ENCODE results near the gene CACNA2D1. TPM values are rescaled to one million over a fixed set of nuclear protein-coding genes. Genes with fewer than 3 reads are reported as not detected.

Gene CACNA2D1
- total RNA-seq, 1 experiment from 2014 or later = not detected

DNA sequence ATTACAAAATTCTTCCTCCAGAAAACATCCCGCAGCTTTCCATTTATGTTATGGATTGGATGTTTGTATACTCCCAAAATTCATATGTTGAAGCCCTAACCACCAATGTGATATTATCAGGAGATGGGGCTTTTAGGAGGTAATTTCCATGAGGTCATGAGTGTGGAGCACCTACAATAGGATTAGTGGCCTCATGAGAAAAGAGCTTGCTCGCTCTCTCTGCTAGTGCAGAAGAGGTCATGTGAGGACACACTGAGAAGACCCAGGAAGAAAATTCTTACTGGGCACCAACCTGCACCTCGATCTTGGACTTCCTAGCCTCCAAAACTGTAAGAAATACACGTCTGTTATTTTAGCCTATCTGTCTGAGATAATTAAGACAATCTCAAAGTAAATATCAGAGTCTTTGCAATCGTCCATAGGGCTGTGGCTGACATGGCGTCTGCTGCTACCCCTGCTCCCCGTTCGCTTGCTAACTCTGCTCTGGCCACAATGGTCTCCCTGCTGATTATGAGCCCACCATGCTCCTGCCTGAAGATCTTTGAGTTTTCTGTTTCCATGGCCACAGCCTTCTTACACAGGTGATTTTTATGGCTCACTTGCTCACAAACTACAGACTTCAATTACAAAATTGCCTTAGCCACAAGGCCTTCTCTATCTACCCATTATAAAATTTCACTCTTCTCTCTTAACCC, 333.3 kb downstream of the CACNA2D1 start:
- Histone ChIP-seq H3K4me3 (ENCODE audit: low read length) (no peak overlapping the region), H3K9me2 (replicated peaks; ENCODE audit: insufficient read depth, low read length) (no peaks in the 10 kb centered on the region), H3K9me3 (ENCODE audit: low read length) (peaks cover 12% of the 10 kb centered on the region), H3K4me2 (ENCODE audit: low read depth, low read length, poor library complexity, severe bottlenecking) (no peak overlapping the region), H3K36me3 (ENCODE audit: insufficient read depth, low read length) (no peaks in the 10 kb centered on the region), H3K9ac (ENCODE audit: low read length) (no peak overlapping the region), H3K27me3 (ENCODE audit: low read length) (no peaks in the 10 kb centered on the region), H2AFZ (ENCODE audit: low read length) (no peak overlapping the region), H4K20me1 (ENCODE audit: insufficient read depth, low read depth, low read length) (no peaks in the 10 kb centered on the region), H3K4me1 (ENCODE audit: low read length) (no peaks in the 10 kb centered on the region), H3K27ac (ENCODE audit: low read length) (no peak overlapping the region), H3K79me2 (ENCODE audit: low read length) (no peaks in the 10 kb centered on the region)
- DNase-seq = no peak

DNA sequence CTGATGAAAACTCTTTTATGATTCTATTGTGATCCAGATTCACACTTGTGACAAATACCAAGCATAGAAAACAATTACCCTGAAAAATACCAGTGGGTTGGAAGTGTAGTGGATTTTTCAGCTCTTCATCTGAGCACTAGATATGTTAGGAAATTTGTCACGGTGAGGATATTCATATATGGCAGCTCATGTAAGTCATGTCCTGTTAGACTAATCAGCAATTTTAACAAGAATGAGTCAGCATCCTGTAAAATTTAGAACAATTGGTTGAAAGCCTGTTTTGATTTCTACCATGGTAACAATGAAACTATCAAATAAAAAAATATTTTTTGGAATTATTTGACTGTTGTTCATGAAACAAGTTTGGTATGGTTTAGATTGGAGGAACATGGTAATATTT, 334.3 kb downstream of the CACNA2D1 start:
- Histone ChIP-seq H4K20me1 (ENCODE audit: insufficient read depth, low read depth, low read length) (no peaks in the 10 kb centered on the region), H3K27me3 (ENCODE audit: low read length) (no peaks in the 10 kb centered on the region), H3K4me3 (ENCODE audit: low read length) (no peak overlapping the region), H3K9me3 (ENCODE audit: low read length) (peaks cover 12% of the 10 kb centered on the region), H3K36me3 (ENCODE audit: insufficient read depth, low read length) (no peaks in the 10 kb centered on the region), H3K9ac (ENCODE audit: low read length) (no peak overlapping the region), H3K9me2 (replicated peaks; ENCODE audit: insufficient read depth, low read length) (no peaks in the 10 kb centered on the region), H2AFZ (ENCODE audit: low read length) (no peak overlapping the region), H3K79me2 (ENCODE audit: low read length) (no peaks in the 10 kb centered on the region), H3K4me1 (ENCODE audit: low read length) (no peaks in the 10 kb centered on the region), H3K4me2 (ENCODE audit: low read depth, low read length, poor library complexity, severe bottlenecking) (no peak overlapping the region), H3K27ac (ENCODE audit: low read length) (no peak overlapping the region)
- DNase-seq = no peak

GRCh38 chr7:82106201-82106600, 337.4 kb downstream of the CACNA2D1 start:
- Histone ChIP-seq H3K4me1 (ENCODE audit: low read length) (no peaks in the 10 kb centered on the region), H4K20me1 (ENCODE audit: insufficient read depth, low read depth, low read length) (no peaks in the 10 kb centered on the region), H3K27me3 (ENCODE audit: low read length) (no peaks in the 10 kb centered on the region), H3K36me3 (ENCODE audit: insufficient read depth, low read length) (no peaks in the 10 kb centered on the region), H3K79me2 (ENCODE audit: low read length) (no peaks in the 10 kb centered on the region), H3K9ac (ENCODE audit: low read length) (no peak overlapping the region), H3K4me2 (ENCODE audit: low read depth, low read length, poor library complexity, severe bottlenecking) (no peak overlapping the region), H3K27ac (ENCODE audit: low read length) (no peak overlapping the region), H3K9me3 (ENCODE audit: low read length) (peaks cover 15% of the 10 kb centered on the region; the same call in 1 of the 2 replicates), H3K9me2 (replicated peaks; ENCODE audit: insufficient read depth, low read length) (no peaks in the 10 kb centered on the region), H2AFZ (ENCODE audit: low read length) (no peak overlapping the region), H3K4me3 (ENCODE audit: low read length) (no peak overlapping the region)
- DNase-seq = no peak

- no peaks in the 10 kb centered on the region for H3K9me2 ChIP-seq (replicated peaks; ENCODE audit: insufficient read depth, low read length)
- no peak overlapping the region for H3K4me2 ChIP-seq (ENCODE audit: low read depth, low read length, poor library complexity, severe bottlenecking)
Measured at GRCh38 chr7:82105463-82105862, 338.1 kb downstream of the CACNA2D1 start.

DNA sequence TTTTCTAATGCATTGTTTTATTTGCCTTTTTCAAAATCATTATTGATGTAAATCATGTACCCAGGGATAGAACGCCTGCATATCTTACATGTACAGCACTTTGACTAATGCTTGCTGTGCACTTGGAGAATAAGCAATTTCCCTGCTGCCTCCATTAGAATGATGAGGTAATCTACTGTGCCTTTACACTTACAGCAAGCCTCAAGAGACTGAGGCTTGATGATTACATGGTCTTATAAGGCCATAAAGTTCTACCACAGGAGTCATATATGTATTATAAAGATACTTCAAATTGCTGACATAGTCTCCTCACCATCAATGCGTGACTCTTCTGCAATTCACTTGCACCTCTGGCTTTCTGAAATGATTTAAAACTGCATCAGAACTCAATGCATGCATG, 345.2 kb downstream of the CACNA2D1 start:
- Histone ChIP-seq H3K4me1 (ENCODE audit: low read length) (no peaks in the 10 kb centered on the region), H3K9ac (ENCODE audit: low read length) (no peak overlapping the region), H3K9me3 (ENCODE audit: low read length) (peaks cover 14% of the 10 kb centered on the region; the same call in 1 of the 2 replicates), H3K27me3 (ENCODE audit: low read length) (no peaks in the 10 kb centered on the region), H3K4me2 (ENCODE audit: low read depth, low read length, poor library complexity, severe bottlenecking) (no peak overlapping the region), H3K9me2 (replicated peaks; ENCODE audit: insufficient read depth, low read length) (no peaks in the 10 kb centered on the region), H2AFZ (ENCODE audit: low read length) (no peak overlapping the region), H3K27ac (ENCODE audit: low read length) (no peak overlapping the region), H4K20me1 (ENCODE audit: insufficient read depth, low read depth, low read length) (no peaks in the 10 kb centered on the region), H3K79me2 (ENCODE audit: low read length) (no peaks in the 10 kb centered on the region), H3K36me3 (ENCODE audit: insufficient read depth, low read length) (no peaks in the 10 kb centered on the region), H3K4me3 (ENCODE audit: low read length) (no peak overlapping the region)
- no peak for DNase-seq

More at GRCh38 chr7:82105463-82105862, 338.1 kb downstream of the CACNA2D1 start:
- H4K20me1 ChIP-seq (ENCODE audit: insufficient read depth, low read depth, low read length) = no peaks in the 10 kb centered on the region
- no peaks in the 10 kb centered on the region for H3K79me2 ChIP-seq (ENCODE audit: low read length)
- H3K4me3 ChIP-seq (ENCODE audit: low read length) = no peak overlapping the region
- no peak overlapping the region for H2AFZ ChIP-seq (ENCODE audit: low read length)
- no peaks in the 10 kb centered on the region for H3K36me3 ChIP-seq (ENCODE audit: insufficient read depth, low read length)
- no peaks in the 10 kb centered on the region for H3K27me3 ChIP-seq (ENCODE audit: low read length)
- no peaks in the 10 kb centered on the region for H3K4me1 ChIP-seq (ENCODE audit: low read length)
- no peak overlapping the region for H3K27ac ChIP-seq (ENCODE audit: low read length)
- H3K9me3 ChIP-seq (ENCODE audit: low read length) = peaks cover 12% of the 10 kb centered on the region; the same call in 1 of the 2 replicates
- H3K9ac ChIP-seq (ENCODE audit: low read length) = no peak overlapping the region
- DNase-seq = no peak

- Histone ChIP-seq H3K79me2 (ENCODE audit: low read length) (no peaks in the 10 kb centered on the region), H3K9me3 (ENCODE audit: low read length) (peaks cover 12% of the 10 kb centered on the region), H3K4me1 (ENCODE audit: low read length) (no peaks in the 10 kb centered on the region), H3K27ac (ENCODE audit: low read length) (no peak overlapping the region), H2AFZ (ENCODE audit: low read length) (no peak overlapping the region), H3K4me2 (ENCODE audit: low read depth, low read length, poor library complexity, severe bottlenecking) (no peak overlapping the region), H3K36me3 (ENCODE audit: insufficient read depth, low read length) (no peaks in the 10 kb centered on the region), H3K27me3 (ENCODE audit: low read length) (no peaks in the 10 kb centered on the region), H3K9ac (ENCODE audit: low read length) (no peak overlapping the region), H3K4me3 (ENCODE audit: low read length) (no peak overlapping the region), H3K9me2 (replicated peaks; ENCODE audit: insufficient read depth, low read length) (no peaks in the 10 kb centered on the region), H4K20me1 (ENCODE audit: insufficient read depth, low read depth, low read length) (no peaks in the 10 kb centered on the region)
- no peak for DNase-seq
Measured at GRCh38 chr7:82091126-82091684, 352.4 kb downstream of the CACNA2D1 start.

DNA sequence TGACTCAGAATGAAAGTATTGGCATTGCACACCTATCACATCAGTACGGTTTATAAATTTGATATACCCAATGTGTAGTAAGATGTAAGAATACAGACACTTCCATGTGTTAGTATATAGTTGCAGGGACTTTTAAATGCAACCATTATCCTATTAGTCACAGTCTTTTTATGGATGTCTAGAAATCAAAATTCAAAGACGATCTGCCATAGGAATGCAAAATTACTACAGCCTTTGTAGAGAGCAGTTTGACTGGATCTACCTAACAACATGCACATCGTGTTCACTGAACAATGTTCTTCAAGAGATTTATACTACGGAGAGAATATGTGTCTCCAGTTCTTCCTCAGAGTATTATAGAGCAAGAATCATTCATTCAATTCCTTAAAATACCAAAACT, 356.5 kb downstream of the CACNA2D1 start:
- no peak overlapping the region for H2AFZ ChIP-seq (ENCODE audit: low read length)

GRCh38 chr7:82085116-82085515, 358.5 kb downstream of the CACNA2D1 start:
- Histone ChIP-seq H3K4me1 (ENCODE audit: low read length) (no peaks in the 10 kb centered on the region), H3K79me2 (ENCODE audit: low read length) (no peaks in the 10 kb centered on the region), H3K27me3 (ENCODE audit: low read length) (no peaks in the 10 kb centered on the region), H3K9ac (ENCODE audit: low read length) (no peak overlapping the region), H2AFZ (ENCODE audit: low read length) (no peak overlapping the region), H3K36me3 (ENCODE audit: insufficient read depth, low read length) (no peaks in the 10 kb centered on the region), H3K4me3 (ENCODE audit: low read length) (no peak overlapping the region), H3K9me2 (replicated peaks; ENCODE audit: insufficient read depth, low read length) (no peaks in the 10 kb centered on the region), H3K4me2 (ENCODE audit: low read depth, low read length, poor library complexity, severe bottlenecking) (no peak overlapping the region), H3K9me3 (ENCODE audit: low read length) (peaks cover 23% of the 10 kb centered on the region), H3K27ac (ENCODE audit: low read length) (no peak overlapping the region), H4K20me1 (ENCODE audit: insufficient read depth, low read depth, low read length) (no peaks in the 10 kb centered on the region)
- no peak for DNase-seq

More for the DNA sequence above, 356.5 kb downstream of the CACNA2D1 start:
- no peak overlapping the region for H3K27ac ChIP-seq (ENCODE audit: low read length)
- H3K4me1 ChIP-seq (ENCODE audit: low read length) = no peaks in the 10 kb centered on the region
- H3K36me3 ChIP-seq (ENCODE audit: insufficient read depth, low read length) = no peaks in the 10 kb centered on the region
- H3K9me2 ChIP-seq (replicated peaks; ENCODE audit: insufficient read depth, low read length) = no peaks in the 10 kb centered on the region
- H3K9me3 ChIP-seq (ENCODE audit: low read length) = peaks cover 13% of the 10 kb centered on the region
- DNase-seq = no peak
- H3K9ac ChIP-seq (ENCODE audit: low read length) = no peak overlapping the region
- no peaks in the 10 kb centered on the region for H3K27me3 ChIP-seq (ENCODE audit: low read length)
- H3K79me2 ChIP-seq (ENCODE audit: low read length) = no peaks in the 10 kb centered on the region
- H3K4me3 ChIP-seq (ENCODE audit: low read length) = no peak overlapping the region
- H4K20me1 ChIP-seq (ENCODE audit: insufficient read depth, low read depth, low read length) = no peaks in the 10 kb centered on the region
- H3K4me2 ChIP-seq (ENCODE audit: low read depth, low read length, poor library complexity, severe bottlenecking) = no peak overlapping the region

Data from Karpas-422 (cell line).